SU-DHL-6 (cell line): ENCODE measurements around the gene ZNF335.

ENCODE experiments used
- H2AFZ ChIP-seq: fragments of 200-600 bp; sonication (generic); 2 replicates; pipeline ENCODE4 v1.6.1; 2014; ENCODE audit warnings: low read depth, mild to moderate bottlenecking, moderate library complexity, mixed read lengths, antibody characterized with exemption, low read length; ENCODE audit not compliant: severe bottlenecking
- H3F3A ChIP-seq: fragments of 200-600 bp; shearing (Covaris generic); 2 replicates; pipeline ENCODE4 v1.6.0; 2016; ENCODE audit warnings: antibody characterized with exemption, mild to moderate bottlenecking; ENCODE audit not compliant: insufficient read depth
- H3K27ac ChIP-seq: fragments of 200-600 bp; sonication (generic); 2 replicates; pipeline ENCODE4 v1.5.1; 2016; ENCODE audit warnings: low read depth, mild to moderate bottlenecking, low read length, moderate library complexity, mixed read lengths
- H3K27me3 ChIP-seq: fragments of 200-600 bp; sonication (generic), shearing (Covaris generic); 2 replicates; pipeline ENCODE4 v1.6.0; 2014; ENCODE audit warnings: mild to moderate bottlenecking, low read length
- H3K36me3 ChIP-seq: fragments of 200-600 bp; sonication (generic); 2 replicates; pipeline ENCODE4 v1.6.1; 2014; ENCODE audit warnings: mild to moderate bottlenecking, low read length, mixed read lengths
- H3K4me2 ChIP-seq: fragments of 300-600, 200-600 bp; shearing (Covaris generic), sonication (generic); 2 replicates; pipeline ENCODE4 v1.6.0; 2014; ENCODE audit warnings: low read length, low read depth, mild to moderate bottlenecking; ENCODE audit not compliant: poor library complexity, severe bottlenecking
- H3K4me3 ChIP-seq: fragments of 200-600 bp; sonication (generic); 2 replicates; pipeline ENCODE4 v1.5.1; 2014; ENCODE audit warnings: antibody characterized with exemption, low read length, mild to moderate bottlenecking, mixed read lengths; ENCODE audit not compliant: insufficient read depth, poor library complexity, severe bottlenecking
- H3K79me2 ChIP-seq: fragments of 200-600 bp; sonication (generic); 2 replicates; pipeline ENCODE4 v1.6.1; 2014; ENCODE audit warnings: mild to moderate bottlenecking, low read length, moderate library complexity; ENCODE audit not compliant: insufficient read depth
- H3K9ac ChIP-seq: fragments of 200-600 bp; sonication (generic); 2 replicates; pipeline ENCODE4 v1.7.0; 2014; ENCODE audit warnings: mild to moderate bottlenecking, low read length
- H3K9me2 ChIP-seq: fragments of 200-600 bp; sonication (generic); replicated peaks from 2 replicates; pipeline ENCODE4 v1.6.1; 2014; ENCODE audit warnings: low read length; ENCODE audit not compliant: insufficient read depth
- H3K9me3 ChIP-seq: fragments of 200-600 bp; sonication (generic); 2 replicates; pipeline ENCODE4 v1.6.1; 2014; ENCODE audit warnings: low read length, mixed read lengths; ENCODE audit not compliant: insufficient read depth
- H4K20me1 ChIP-seq: fragments of 200-600 bp; sonication (generic); 2 replicates; pipeline ENCODE4 v1.6.1; 2014; ENCODE audit warnings: low read depth, mild to moderate bottlenecking, antibody characterized with exemption, low read length, moderate library complexity, mixed read lengths
- EZH2phosphoT487 ChIP-seq: fragments of 200-600 bp; sonication (generic), shearing (Covaris generic); conservative IDR thresholded peaks from 2 replicates; pipeline ENCODE4 v1.6.1; 2018; ENCODE audit warnings: mild to moderate bottlenecking, antibody characterized with exemption, low read length, moderate library complexity, mixed read lengths
- TF ChIP-seq, protein P1 (sequence below): fragments of 200-600 bp; sonication (generic); IDR thresholded peaks from one replicate; pipeline ENCODE4 v1.5.1; 2017; ENCODE audit warnings: antibody characterized with exemption, mild to moderate bottlenecking, low read length, moderate library complexity; ENCODE audit not compliant: insufficient read depth, poor library complexity, severe bottlenecking

The ZNF335 gene

DNA sequence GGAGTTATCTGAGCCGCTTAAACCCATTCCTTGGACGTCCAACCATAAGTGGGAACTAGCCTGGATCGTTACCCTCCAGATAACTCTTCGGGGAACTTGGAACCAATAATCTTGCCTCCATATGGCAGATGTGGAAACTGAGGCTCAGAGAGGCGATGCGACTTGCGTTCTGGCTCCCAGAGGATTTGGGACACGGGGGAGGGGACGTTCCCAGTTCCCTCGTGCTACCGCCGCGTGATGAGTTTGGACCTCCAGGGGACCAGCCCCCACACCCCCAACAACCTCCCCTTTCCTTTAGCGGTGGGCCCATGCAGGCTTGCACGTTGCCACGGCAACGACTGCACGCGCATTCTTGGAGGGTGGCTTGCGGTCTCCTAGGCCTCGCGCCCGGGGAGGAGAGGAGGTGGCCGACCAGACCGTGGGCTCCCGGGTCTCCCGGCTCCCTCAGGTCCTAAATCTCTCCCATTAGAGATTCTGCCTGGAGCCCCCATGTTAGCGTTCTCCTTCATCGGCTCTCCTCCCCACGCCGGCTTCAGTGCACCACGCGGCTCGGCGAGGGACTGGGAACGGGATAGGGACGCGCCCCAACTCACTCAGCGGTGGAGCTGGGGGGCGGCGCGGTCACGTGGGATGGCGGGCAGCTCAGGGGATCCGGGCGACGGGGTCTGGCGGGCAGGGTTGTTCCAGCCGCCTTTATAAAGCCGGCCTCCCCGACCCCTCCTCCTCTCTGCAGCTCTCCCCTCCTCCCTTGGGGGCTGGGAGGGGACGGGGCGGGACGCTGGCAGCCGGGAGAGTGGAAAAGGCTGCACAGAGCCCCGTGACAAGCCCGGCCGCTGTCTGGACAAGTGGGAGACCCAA, 60.3 kb downstream of the ZNF335 start, which contains the start of gene PLTP:
PLTP (minus strand) TSS at position 670 of the 858 bp plus-strand sequence. CDS start 703 bp downstream, outside the sequence.
- Histone ChIP-seq H3F3A (no peaks in the 10 kb centered on the region), H2AFZ (peak within 1 kb of the TSS; percentile 56)

DNA sequence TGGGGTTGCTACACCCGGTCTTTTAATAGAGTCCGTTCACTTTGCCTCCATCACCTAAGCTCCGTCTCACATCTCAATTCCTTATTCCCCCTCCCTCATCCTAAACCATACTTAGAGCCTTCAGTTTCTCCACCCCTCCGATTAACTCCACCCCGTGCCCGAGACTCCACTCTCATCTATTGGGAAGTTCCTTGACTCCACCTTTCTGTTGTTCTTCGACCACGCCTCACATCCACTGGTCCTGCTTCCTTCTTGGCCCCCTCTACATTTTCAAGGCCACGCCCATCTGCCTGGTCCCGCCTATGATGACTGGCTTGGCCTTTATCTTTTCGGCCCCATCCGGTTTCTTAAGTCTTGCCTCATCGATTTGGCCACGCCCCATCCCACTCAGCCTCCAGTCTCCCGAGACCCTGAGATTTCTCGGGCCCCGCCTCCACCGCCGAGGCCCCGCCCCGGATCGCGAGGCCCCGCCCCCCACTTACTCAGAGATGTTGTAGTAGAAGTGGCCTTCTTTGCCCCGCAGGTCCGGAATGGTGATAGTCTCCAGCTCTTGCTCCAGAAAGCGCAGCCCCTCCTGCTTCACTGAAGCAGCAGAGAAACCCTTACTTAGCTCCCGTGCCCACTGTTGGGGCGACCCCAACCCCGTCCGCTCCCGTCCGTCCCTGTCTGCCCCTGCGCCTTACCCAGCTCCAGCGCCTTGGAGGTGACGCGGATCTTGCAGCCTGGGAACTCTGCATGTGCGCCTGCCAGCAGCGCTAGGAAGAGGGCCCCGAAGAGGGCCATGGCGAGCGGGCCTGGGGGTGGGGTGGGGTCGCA, 61.1 kb downstream of the ZNF335 start:
- peak overlapping the region; percentile 83 for H2AFZ ChIP-seq
- no peak overlapping the region for H3K27ac ChIP-seq
- no peak for TF ChIP-seq EZH2phosphoT487
- TF ChIP-seq, protein P1, sequence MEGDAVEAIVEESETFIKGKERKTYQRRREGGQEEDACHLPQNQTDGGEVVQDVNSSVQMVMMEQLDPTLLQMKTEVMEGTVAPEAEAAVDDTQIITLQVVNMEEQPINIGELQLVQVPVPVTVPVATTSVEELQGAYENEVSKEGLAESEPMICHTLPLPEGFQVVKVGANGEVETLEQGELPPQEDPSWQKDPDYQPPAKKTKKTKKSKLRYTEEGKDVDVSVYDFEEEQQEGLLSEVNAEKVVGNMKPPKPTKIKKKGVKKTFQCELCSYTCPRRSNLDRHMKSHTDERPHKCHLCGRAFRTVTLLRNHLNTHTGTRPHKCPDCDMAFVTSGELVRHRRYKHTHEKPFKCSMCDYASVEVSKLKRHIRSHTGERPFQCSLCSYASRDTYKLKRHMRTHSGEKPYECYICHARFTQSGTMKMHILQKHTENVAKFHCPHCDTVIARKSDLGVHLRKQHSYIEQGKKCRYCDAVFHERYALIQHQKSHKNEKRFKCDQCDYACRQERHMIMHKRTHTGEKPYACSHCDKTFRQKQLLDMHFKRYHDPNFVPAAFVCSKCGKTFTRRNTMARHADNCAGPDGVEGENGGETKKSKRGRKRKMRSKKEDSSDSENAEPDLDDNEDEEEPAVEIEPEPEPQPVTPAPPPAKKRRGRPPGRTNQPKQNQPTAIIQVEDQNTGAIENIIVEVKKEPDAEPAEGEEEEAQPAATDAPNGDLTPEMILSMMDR: no peak
- no peaks in the 10 kb centered on the region for H4K20me1 ChIP-seq
- no peak overlapping the region for H3K9ac ChIP-seq
- no peaks in the 10 kb centered on the region for H3K36me3 ChIP-seq
- no peaks in the 10 kb centered on the region for H3K27me3 ChIP-seq
- H3K4me3 ChIP-seq: peak overlapping the region; percentile 22
- H3K79me2 ChIP-seq: no peaks in the 10 kb centered on the region
- H3F3A ChIP-seq: no peaks in the 10 kb centered on the region
- peak overlapping the region; percentile 41 for H3K4me2 ChIP-seq
- H3K9me2 ChIP-seq: no peaks in the 10 kb centered on the region
- H3K9me3 ChIP-seq: no peaks in the 10 kb centered on the region

More for the DNA sequence above, 60.3 kb downstream of the ZNF335 start, which contains the start of gene PLTP:
- no peaks in the 10 kb centered on the region for H3K27me3 ChIP-seq
- no peaks in the 10 kb centered on the region for H3K36me3 ChIP-seq
- no peaks in the 10 kb centered on the region for H4K20me1 ChIP-seq
- H3K9me3 ChIP-seq: no peaks in the 10 kb centered on the region
- TF ChIP-seq, protein P1: no peak
- no peak for TF ChIP-seq EZH2phosphoT487
- H3K9ac ChIP-seq: no peak within 1 kb of the TSS
- no peaks in the 10 kb centered on the region for H3K9me2 ChIP-seq
- H3K4me2 ChIP-seq: peak within 1 kb of the TSS; percentile 41
- H3K27ac ChIP-seq: no peak within 1 kb of the TSS
- H3K79me2 ChIP-seq: no peaks in the 10 kb centered on the region
- H3K4me3 ChIP-seq: no peak within 1 kb of the TSS

DNA sequence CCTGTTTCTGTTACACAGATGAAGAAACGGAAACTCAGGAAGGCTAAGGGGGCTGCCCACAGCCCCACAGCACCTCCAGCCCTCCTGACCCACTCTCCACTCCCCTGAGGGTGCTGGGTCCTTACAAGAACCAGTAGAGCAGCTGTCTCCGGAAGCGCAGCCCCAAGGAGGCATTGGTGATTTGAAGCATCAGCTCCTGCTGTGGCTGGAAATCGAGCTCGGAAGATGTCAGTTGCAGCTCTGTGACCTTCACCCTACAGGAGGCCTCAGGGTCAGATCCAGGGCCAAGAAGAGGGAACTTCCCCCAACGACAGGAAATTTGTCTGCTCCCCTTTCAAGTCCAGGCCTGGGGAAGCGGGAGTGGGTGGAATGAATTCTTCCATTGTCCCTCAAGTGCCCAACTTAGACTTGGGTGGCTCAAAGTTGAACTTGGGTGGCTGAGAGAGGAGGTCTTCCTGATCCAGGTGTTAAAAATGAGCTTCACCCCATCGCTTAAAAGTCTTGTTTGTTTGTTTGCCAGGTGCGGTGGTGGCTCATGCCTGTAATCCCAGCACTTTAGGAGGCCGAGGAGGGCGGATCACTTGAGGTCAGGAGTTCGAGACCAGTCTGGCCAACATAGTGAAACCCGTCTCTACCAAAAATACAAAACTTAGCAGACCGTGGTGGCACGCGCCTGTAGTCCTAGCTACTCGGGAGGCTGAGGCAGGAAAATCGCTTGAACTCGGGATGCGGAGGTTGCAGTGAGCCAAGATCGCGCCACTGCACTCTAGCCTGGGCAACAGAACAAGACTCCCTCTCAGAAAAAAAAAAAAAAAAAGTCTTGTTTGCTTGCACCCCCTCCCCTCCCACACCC, 62.0 kb downstream of the ZNF335 start:
- Histone ChIP-seq H3K4me3 (peak overlapping the region; percentile 22), H2AFZ (peak overlapping the region; percentile 83)

More for the DNA sequence above, 62.0 kb downstream of the ZNF335 start:
- no peak overlapping the region for H3K9ac ChIP-seq
- no peak overlapping the region for H3K27ac ChIP-seq
- H3K9me2 ChIP-seq: no peaks in the 10 kb centered on the region
- H3K4me2 ChIP-seq: peak overlapping the region; percentile 41
- H3F3A ChIP-seq: no peaks in the 10 kb centered on the region
- no peaks in the 10 kb centered on the region for H4K20me1 ChIP-seq
- no peaks in the 10 kb centered on the region for H3K9me3 ChIP-seq
- no peaks in the 10 kb centered on the region for H3K27me3 ChIP-seq
- no peaks in the 10 kb centered on the region for H3K36me3 ChIP-seq
- no peaks in the 10 kb centered on the region for H3K79me2 ChIP-seq
- TF ChIP-seq EZH2phosphoT487: no peak
- TF ChIP-seq, protein P1: no peak
